Fibroblast of skin of left quadriceps (primary cell): ENCODE data around the gene PLCB1.
"Not testable (repeated sequence)": the region's sequence is repeated elsewhere in the genome, so short reads cannot be mapped to it uniquely, and the experiment has no call there.

Experiments used
- DNase-seq, 2 experiments: peaks; one replicate each; pipeline ENCODE4 v3.0.0-alpha.2; 2013; ENCODE audit warnings: low read depth in 2 of 2

The PLCB1 gene

DNA sequence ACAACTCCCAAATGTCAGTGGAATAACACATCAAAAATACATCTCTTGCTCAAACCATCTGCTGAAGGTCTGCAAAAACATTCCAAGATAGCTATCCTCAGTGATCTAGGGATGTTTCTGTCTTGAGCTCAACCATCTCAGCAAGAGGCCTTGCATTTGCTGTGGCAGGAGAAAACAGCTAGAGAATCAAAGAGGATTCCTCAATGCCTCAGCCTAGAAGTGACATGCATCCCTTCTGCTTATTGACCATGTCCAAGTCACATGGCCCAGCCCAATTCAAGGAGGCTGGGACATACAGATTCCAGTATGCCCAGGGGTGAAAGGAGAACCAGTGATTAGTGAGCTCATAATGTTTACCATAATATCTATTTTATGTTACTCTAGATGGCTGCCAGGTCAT lies 269.5 kb downstream of the PLCB1 start:
- no peak for DNase-seq

DNA sequence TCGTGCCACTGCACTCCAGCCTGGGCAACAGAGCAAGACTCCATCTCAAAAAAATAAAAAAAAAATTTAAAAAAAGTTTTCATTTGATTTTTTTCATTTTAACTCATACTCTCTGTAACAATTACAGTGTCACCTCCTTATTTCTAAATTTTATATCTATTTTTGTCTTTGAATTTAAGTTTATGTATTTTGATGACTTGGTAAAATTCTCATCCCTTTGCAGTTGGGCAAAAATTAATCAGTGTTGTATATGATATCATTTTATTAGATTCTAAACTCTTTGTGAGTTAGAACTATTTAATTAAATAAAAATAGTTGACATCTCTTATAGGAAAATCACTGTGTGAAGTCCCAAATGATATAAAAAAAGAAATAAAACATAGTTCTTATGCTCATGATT lies 270.7 kb downstream of the PLCB1 start:
- DNase-seq: no peak

DNA sequence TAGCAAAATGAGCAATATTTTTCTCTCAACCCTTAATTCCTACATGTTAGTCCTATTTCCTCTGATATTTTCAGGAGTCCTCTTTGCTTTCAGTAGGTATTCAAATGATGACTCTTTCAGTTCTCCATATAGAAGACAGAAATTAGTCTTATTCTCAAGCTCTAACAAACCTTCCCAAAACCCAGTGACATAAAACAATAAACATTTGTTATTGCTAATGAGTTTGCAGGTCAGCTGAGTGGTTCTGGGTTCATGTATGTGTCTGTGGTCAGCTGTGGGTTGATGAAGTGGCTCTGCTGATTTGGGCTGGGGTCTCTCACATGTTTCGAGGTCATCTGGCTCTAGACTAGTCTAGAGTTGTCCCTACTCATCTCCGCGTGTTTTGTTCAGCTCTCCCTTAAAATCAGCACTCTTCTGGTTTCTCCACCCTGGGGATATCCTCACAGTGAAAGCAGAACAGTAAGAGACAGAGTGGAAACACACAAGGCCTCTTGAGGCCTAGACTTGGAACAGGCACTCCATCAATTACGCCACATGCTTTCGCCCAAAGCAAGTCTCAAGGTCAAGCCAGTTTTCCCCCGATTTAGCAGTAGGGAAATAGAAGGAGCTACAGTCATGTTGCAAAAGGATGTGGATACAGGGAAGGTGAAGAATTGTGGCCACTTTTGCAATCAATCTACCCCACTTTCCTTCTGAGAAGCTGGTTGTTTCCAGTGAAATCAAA lies 273.0 kb downstream of the PLCB1 start:
- DNase-seq: no peak

DNA sequence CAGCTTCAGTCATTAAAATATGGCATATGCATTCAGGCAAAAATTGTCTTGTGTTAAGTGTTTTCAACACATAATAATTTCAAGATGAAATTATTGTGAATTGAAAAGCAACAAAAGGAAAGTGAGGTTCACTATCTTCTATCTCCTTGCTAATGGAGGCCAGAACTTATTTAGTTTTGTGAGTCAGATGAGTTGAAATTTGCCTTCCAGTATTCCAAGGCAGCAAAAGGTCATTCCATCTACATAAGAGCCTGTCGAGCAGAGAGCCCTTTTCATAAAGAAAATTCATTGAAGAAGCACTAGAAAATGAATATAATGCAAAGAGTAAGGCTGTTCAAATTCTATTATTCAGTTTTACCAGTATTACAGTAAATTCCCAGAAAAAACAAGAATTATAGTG lies 274.3 kb downstream of the PLCB1 start:
- no peak for DNase-seq

DNA sequence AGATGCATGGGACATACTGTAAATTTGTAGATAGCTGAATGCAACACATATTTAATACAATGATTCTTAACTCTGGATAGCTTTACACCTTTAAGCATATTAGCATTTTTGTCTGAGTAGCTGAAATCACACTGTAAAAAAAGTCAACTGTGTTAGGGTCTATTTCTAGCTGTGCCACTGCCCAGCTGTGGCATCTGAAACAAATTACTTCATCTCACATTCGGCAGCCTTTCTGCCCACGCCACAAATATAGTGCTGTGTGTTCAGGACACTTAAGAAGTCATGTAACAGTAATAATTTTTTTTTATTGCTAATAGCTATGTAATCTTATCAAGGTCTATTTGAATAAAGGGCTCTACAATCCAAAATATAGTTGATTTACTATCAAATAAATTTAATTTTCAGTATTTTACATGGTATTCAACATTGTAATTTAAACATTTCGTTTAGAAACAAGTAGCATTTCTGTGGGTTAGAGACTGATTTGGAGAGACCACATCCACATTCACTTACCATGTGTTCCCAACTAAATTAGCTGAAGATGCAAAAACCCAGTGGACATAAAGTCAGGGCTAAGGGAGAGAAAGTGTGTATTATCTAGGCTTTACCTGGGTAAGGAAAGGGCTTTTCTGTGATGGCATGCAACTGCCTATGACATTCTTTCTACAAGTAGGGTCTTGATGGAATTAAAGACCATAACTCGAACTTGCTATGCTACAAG lies 276.7 kb downstream of the PLCB1 start:
- DNase-seq: no peak

DNA sequence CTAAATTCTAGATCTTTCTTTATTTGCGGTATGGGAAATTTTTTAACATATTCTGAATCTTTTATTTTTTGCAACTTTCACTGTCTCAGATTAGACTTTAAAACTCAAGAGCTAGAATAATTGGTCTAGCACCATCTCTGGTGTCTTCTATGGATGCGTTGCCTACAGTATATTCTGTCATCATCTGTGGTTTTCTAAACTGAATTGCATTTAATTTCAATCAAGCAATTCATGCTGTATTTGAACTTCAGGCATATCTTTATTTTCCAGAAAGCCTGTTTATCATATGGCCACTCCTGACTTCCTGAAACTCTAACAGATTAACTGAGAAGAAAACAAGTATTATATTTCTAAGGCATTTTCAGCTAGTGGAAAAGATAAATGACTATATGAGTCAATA lies 281.6 kb downstream of the PLCB1 start:
- no peak for DNase-seq

DNA sequence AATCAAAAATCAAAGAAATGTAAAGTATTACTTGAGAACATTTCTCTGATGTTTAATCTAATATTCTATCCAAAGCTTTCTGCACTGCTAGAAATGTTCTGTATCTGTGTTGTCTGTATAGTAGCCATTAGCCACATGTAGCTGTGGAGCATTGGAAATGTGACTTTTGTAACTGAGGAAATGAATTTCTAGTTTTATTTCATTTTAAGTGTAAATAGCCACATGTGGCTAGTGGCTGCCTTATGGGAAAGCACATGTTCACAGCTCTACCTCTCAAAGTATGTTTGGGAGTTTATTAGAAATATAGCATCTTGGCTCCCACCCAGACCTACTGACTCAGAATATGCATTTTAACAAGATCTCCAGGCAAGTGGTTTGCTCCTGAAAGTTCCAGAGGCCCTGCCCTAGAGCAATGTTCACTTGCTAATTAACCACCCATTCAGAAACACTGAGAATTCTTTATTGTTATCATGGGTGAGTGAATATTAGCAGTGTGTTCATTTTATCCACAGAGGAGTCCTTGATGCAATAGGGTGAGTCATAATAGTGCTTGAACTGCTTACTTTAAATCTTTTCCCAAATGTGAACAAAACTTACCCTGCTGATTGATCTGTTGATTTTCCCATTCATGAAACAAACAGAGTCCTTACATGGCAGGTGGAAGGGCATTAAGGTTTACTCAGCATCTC lies 282.7 kb downstream of the PLCB1 start:
- peak; percentile 76 to 77 for DNase-seq

DNA sequence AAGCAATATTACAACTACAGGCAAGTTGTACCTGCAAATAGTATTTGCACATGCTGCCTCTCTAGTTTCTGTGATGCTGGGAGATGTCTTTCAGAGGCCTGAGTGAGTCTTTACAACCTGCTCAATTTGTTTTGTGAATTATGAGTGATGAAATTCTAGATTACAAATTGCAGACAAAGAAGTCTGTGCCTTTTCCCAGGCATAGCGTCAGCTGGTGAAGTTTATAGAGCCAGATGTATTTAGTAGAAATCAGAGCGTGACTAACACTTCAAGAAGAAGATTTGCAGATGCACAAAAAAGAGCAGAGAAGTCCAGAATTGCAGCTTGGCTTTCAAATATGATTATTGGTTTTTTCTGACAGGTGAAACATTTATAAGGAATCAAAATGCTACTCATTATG lies 289.9 kb downstream of the PLCB1 start:
- peak; percentile 37 to 39 for DNase-seq

DNA sequence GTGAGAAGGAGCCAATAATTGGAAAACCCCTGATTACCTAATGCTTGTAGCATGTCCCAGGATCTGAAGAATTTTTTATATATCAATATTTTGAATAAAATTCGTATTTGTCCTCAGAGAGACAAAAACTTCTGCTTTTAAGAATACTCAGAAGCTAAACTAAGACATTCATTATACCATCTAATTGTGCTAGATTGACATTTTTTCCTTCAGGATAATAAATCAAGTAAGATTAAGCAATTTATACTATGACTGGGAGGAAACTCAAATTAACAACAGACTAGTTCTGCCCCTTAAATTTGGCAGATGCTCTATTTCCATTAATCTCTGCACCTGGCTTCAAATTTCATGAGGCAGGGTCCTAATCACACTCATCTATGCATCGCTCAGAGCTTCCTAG lies 291.4 kb downstream of the PLCB1 start:
- no peak for DNase-seq

DNA sequence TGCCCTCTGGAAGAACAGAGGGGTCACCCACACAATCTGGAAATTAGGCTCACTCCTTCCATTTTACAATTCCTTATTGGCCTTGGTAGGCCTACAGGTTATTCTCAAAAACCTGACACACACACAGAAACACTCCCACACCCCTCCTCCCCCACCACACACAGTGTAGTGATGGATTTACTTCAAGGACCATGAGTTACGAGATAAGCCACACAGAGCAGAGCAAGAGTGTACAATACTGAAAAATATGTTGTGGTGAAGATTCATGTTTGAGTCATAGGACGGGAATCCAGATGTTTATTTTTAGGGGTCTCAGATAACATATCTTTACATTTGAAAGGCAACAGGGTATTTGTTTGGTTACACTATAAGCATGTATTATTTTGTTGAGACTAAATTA lies 291.9 kb downstream of the PLCB1 start:
- DNase-seq: peak; percentile 49 to 51

DNA sequence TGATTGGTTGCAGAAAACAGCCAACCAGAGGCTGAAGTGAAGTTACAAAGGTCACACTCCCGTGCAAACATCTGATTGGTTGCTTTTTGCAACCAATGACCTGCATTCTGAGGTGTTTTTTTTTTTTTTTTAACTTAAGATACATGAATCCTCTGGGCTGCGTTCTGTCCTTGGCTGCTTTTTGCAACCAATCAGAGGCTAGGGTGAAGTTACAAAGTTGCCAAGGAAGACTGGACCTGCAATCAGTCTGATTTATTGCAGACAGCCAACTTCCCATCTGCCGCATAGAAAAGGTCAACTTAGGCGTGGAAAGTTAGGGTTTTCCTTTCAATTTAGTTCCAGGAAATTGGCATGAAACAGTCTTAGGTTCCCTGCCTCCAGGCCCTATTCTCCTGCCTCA lies 292.9 kb downstream of the PLCB1 start:
- DNase-seq: no peak

DNA sequence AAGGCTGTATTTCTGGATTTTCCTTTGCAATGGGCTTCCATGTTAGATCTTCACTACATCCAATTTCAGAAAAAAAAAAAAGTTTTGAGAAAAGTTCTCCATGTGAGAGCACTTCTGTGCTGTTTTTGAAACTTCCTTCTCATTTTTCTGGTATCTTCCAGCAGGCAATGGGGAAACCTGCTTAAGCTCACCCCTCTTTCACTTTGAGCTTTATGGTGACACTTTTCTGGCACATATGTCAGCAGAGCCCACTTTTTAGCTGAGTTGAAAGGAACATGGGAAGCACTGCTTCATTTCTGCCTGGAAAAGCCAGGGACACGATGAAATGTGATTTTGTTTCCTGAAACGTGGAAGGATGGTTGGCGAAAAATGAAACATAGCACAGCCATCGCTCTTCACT lies 293.7 kb downstream of the PLCB1 start:
- DNase-seq: no peak

DNA sequence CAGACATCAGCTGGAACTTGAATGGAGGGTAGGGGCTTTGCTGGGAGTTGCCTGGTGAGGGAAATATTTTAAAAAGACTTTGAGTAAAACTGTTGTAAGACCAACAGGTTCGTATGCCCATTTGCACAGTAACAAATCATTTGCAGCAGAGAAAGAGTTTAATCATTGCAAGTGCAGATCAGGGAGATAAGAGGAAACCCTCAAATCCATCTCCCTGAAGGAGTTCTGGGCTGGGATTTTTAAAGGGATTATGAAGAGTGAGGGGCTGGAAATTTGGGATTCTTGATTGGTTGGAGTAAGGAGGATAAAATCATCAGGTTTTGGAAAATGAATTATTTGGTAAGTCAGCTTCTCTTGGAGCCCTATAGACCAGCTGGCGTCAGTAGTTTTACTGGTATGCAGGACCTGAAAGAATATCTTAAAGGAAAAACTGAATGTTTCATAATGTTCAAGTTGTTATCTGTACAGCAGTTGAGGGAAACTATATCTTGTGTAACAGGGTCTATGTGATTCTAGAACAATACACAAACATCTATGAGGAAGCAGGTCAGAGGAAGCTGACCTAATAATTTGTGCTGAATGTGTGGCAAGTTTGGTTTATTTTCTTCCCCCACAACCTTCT lies 295.5 kb downstream of the PLCB1 start:
- no peak for DNase-seq

DNA sequence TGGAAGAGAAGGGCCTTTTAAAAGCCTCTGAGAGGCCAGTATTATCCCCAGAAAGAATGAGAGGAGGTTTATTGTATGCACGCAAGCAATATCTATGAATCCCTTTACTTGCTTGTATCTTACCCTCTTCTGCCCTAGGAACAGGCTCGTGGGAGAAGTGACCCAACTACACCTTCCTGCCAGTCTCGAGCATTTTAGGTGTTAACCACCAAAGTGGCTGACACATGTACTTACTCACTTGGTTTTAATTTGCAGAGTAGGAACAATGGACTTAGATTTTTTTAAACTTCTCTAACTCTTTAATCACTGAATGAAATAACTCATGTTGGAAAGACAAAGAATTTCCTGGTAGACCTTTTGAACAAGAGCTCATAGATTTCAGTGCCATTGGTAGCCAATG lies 296.9 kb downstream of the PLCB1 start:
- DNase-seq: no peak

DNA sequence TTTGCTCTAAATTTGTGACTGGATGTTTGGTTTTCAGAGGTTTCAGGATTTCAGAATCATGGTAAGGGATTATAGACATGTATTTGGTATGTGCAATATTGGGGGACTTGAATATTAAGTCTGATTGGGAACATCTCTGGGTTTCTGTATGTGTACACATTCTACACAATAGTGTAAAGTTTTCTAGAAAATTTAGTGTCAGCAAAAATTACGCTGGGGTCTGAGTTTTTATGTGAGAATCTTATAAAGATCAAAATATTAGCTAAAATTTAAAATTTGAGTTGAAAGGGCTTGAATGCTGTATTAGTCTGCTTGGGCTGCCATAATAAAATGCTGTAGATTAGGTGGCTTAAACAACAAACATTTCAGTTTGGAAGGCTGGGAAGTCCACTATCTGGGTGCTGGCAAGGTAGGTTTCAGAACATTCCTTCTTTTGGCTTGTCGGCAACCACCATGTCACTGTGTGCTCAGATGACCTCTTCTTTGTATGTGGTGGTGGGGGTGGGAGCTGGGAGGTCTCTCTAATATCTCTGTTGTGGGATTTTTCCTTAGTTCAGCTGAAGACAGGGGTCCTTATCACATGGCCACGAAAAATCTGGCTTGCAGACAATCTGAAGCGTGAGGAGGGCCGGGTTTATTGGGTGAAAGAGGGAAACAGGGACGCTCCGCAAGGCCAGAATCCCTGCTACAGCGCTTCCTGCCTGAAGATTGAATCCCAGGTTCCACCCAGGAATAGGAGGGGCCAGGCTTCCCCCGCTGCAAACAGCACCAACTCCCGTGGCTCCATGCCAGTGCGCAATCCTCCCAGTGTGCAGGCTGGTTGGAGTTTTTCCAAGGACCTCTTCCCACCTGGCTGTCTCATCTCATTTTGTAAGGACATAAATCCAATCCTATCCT lies 299.7 kb downstream of the PLCB1 start:
- no peak for DNase-seq

DNA sequence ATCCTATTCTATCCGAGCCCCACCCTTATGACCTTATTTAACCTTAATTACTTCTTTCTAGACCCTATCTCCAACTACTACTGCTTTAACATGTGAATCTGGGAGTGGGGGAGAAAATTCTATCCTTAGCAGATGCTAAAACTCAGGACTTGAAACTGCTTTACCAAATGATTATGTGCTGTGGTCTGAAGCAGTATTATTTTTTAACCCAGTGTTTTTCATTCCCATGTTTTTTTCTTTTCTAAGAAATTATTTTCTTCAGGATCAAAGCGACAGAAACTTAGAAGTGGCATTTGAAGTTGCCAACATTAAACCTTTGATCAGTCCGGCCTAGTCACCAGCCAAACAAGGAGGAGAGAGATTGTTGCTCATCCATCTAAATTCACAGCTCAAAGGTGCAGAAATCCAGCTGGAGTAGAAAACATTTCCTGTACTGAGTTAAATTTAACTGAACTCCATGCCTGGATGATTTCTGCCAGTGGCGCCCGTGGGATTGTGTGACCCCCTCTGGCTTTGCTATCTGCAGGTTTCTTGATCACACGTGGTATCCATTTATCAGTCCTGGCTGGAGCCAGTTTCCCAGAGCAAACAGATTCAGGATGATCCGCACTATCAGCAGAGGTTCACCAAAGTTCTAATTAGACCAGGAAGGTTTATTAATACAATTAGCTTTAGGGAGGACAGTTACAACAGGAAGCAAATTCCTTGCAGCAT lies 300.5 kb downstream of the PLCB1 start:
- DNase-seq: no peak

DNA sequence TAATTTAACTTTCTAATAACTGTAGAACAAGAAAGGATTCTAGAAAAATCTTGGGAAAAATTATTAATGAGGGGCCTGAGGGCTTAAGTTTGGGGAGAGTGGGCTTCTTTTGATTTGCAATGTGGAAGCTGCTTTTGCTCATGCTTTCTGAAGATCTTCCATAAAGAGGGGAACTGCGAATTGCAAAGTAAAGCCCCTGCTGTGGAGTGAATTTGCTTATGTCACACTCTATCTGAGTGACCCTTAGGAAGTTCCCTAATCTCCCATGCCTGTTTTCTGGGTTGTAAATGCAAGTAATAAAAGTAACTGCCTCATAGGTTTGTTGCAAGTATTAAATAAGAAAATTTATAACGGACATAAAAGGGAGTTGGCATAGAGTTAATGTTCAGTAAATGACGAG lies 301.2 kb downstream of the PLCB1 start:
- no peak for DNase-seq

DNA sequence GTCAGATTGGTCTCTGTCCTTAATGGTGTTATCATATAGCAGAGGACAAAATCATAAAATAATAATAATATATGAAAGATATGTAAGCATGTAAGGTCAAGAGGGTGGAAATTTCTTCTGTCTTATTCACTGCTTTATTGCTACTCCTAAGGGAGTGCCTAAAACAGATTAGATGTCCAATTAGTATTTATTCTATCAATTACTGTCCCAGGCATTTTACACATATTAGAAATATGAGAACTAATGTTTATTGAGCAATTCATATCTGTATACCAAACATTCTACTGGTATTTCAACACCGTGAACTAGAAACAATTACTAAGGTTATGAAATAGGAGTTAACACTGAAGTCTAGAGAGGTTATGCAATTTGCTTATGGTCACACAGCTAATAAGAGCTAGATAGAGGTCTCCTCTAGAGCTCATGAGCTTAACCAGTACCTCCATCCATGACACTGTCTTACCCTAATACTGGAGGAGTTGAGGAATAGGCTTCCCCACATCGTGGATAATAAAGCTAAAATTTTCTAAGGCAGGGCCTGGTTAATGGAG lies 302.3 kb downstream of the PLCB1 start:
- no peak for DNase-seq

DNA sequence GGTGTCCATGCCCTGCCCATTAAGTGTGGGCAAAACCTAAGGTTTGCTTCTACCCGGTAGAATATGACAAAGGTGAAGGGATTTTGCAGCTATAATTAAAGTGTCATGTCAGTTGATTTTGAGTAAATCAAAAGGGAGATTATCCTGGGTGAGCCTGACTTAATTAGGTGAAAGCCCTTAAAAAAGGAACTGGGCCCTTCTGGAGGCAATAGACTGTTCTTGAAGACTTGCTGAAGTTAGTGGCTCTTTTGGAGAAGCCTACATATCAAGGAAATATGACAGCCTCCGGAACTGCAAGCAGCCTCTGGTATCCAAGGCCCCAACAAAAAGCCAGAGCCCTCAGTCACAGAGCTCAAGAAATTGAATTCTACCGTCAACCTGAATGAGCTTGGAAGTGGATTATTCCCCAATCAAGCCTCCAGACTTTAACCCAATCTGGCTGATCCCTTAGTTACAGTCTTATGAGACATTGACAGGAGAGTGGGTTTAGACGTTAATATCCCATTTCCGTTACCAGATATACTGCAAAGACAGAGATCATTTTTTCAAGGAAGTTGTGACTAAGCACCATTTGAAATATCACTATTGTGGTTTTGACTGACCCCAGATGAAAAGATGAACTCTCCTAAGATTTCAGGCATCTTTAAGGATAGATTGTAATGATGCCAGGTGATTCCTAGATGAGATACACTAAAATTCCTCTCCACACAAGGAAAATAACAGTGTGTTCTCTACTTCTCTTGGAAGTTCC lies 303.4 kb downstream of the PLCB1 start:
- no peak for DNase-seq

DNA sequence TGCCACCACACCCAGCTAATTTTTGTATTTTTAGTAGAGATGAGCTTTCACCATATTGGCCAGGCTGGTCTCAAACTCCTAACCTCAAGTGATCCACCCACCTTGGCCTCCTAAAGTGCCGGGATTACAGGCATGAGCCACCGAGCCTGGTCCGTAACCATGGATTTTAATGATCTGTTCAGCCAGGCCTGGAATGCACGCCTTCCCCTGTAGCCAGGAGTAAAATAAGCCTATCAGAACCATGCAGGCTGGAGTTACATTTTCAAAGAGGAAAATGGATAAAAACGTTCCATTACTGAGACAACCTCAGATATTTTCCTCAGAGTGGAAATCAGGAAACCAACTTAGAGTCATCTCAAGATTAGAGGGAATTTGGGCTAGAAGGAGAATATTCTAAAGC lies 304.9 kb downstream of the PLCB1 start:
- DNase-seq: not testable (repeated sequence)
